ENCODE results near the gene NANS. TPM values are rescaled to one million over a fixed set of nuclear protein-coding genes. Genes with fewer than 3 reads are reported as not detected.

The NANS gene
- total and polyA plus RNA-seq, 8 donors = 22.8 to 36.5 (median 30.5) TPM

- intact Hi-C loops (cut with DNase I) = no loop called here
- no peak for TF ChIP-seq CTCF (IDR thresholded peaks at IDR 0.05)
- no peak for FAIRE-seq
- no peak overlapping the region for H3K27ac ChIP-seq
- H3K4me1 ChIP-seq = no peaks in the 10 kb centered on the region
- no peak for ATAC-seq
- H3K4me3 ChIP-seq = no peak overlapping the region
- 90 to 97% methylated on average over 5 of the region's 5 CpGs for WGBS, 2 donors
- no peaks in the 10 kb centered on the region for H3K27me3 ChIP-seq
- DNase-seq = no peak
- no peaks in the 10 kb centered on the region for H3K36me3 ChIP-seq
- H3K9me3 ChIP-seq = no peaks in the 10 kb centered on the region
Observed at GRCh38 chr9:98096091-98096490, 39.6 kb downstream of the NANS start.

- no peak overlapping the region for H3K27ac ChIP-seq
- ATAC-seq = peak in 3 of 4 donors; percentile 57 to 85 (median 60)
- TF ChIP-seq CTCF (IDR thresholded peaks at IDR 0.05) = no peak
- DNase-seq = peak in 1 of 6 donors; percentile 43
- H3K4me1 ChIP-seq = no peaks in the 10 kb centered on the region
- 70 to 71% methylated on average over 4 of the region's 4 CpGs for WGBS, 2 donors
- no peak for FAIRE-seq
- H3K9me3 ChIP-seq = no peaks in the 10 kb centered on the region
- no peak overlapping the region for H3K4me3 ChIP-seq
- no peaks in the 10 kb centered on the region for H3K27me3 ChIP-seq
- H3K36me3 ChIP-seq = no peaks in the 10 kb centered on the region
- intact Hi-C loops (cut with DNase I) = no loop called here
Observed at GRCh38 chr9:98097836-98098235, 41.3 kb downstream of the NANS start.

GRCh38 chr9:98099346-98099745 is 42.8 kb downstream of the NANS start:
- DNase-seq (no peak), FAIRE-seq (no peak), ATAC-seq (no peak)
- intact Hi-C loops (cut with DNase I) = no loop called here
- Histone ChIP-seq H3K36me3 (no peaks in the 10 kb centered on the region), H3K4me3 (no peak overlapping the region), H3K27ac (no peak overlapping the region), H3K4me1 (no peaks in the 10 kb centered on the region), H3K9me3 (no peaks in the 10 kb centered on the region), H3K27me3 (no peaks in the 10 kb centered on the region)
- no peak for TF ChIP-seq CTCF (IDR thresholded peaks at IDR 0.05)
- 99 to 100% methylated on average over 2 of the region's 2 CpGs for WGBS, 2 donors

- 51 to 60% methylated on average over 5 of the region's 5 CpGs for WGBS, 2 donors
- intact Hi-C loops (cut with DNase I) = no loop called here
- TF ChIP-seq CTCF (IDR thresholded peaks at IDR 0.05) = no peak
- H3K4me3 ChIP-seq = no peak overlapping the region
- H3K36me3 ChIP-seq = no peaks in the 10 kb centered on the region
- no peaks in the 10 kb centered on the region for H3K4me1 ChIP-seq
- peak overlapping the region in 1 of 4 donors; percentile 16 for H3K27ac ChIP-seq
- H3K9me3 ChIP-seq = no peaks in the 10 kb centered on the region
- ATAC-seq (peak in 3 of 4 donors; percentile 27 to 36 (median 31)), DNase-seq (no peak), FAIRE-seq (no peak)
- no peaks in the 10 kb centered on the region for H3K27me3 ChIP-seq
Observed at GRCh38 chr9:98099898-98100297, 43.4 kb downstream of the NANS start.

- ATAC-seq = no peak
Observed at GRCh38 chr9:98100456-98100855, 43.9 kb downstream of the NANS start.

More at GRCh38 chr9:98100456-98100855, 43.9 kb downstream of the NANS start:
- H3K4me1 ChIP-seq = no peaks in the 10 kb centered on the region
- DNase-seq (no peak), FAIRE-seq (peak; percentile 57)
- no peak overlapping the region for H3K4me3 ChIP-seq
- peak overlapping the region in 1 of 4 donors; percentile 16 for H3K27ac ChIP-seq
- intact Hi-C loops (cut with DNase I) = no loop called here
- no peaks in the 10 kb centered on the region for H3K9me3 ChIP-seq
- no peak for TF ChIP-seq CTCF (IDR thresholded peaks at IDR 0.05)
- H3K36me3 ChIP-seq = no peaks in the 10 kb centered on the region
- H3K27me3 ChIP-seq = no peaks in the 10 kb centered on the region
